ENCODE data around the gene KAT6B. TPM values are rescaled to one million over a fixed set of nuclear protein-coding genes. Genes with fewer than 3 reads are reported as not detected.
"Not testable (repeated sequence)": the region's sequence is repeated elsewhere in the genome, so short reads cannot be mapped to it uniquely, and the experiment has no call there.

Gene KAT6B
- total and polyA plus RNA-seq, 2 experiments from 2014 or later = 32.0 to 43.9 TPM

- Histone ChIP-seq H3K27me3 (no peaks in the 10 kb centered on the region), H3K27ac (no peak overlapping the region), H3K4me1 (ENCODE audit: low read depth) (no peaks in the 10 kb centered on the region), H3K4me3 (no peak overlapping the region), H3K9me3 (ENCODE audit: low read depth) (no peaks in the 10 kb centered on the region), H3K36me3 (no peaks in the 10 kb centered on the region)
- TF ChIP-seq CTCF (IDR thresholded peaks at IDR 0.05; ENCODE audit: low read depth, low read length) = no peak
- no peak for DNase-seq (ENCODE audit: low read depth in 1 of 2, low spot score in 1 of 2)
These were observed 33.7 kb upstream of the KAT6B start for GRCh38 chr10:74792726-74793125.

GRCh38 chr10:74793240-74793639 is 33.2 kb upstream of the KAT6B start:
- H3K9me3 ChIP-seq (ENCODE audit: low read depth); H3K27me3 ChIP-seq; DNase-seq (ENCODE audit: low read depth in 1 of 2, low spot score in 1 of 2); H3K27ac ChIP-seq; H3K36me3 ChIP-seq; H3K4me1 ChIP-seq (ENCODE audit: low read depth); H3K4me3 ChIP-seq: not testable (repeated sequence)

DNA sequence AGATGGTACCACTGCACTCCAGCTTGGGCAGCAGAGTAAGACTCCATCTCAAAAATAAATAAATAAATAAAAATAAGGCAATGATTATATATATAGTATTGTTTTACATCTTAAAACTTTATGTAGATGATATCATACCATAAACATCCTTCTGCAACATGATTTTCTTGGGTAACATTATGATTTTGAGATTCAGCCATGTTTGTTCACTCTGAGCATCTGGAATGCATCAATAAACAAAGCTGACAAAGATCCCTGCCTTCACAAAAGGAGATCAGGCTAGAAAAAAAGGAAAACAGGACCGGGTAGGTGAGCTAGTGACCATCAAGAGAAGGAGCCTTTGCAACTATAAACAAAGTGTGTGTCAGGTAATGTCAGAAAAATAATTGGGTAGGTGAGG is 31.9 kb upstream of the KAT6B start:
- Histone ChIP-seq H3K4me1 (ENCODE audit: low read depth) (no peaks in the 10 kb centered on the region), H3K27ac (no peak overlapping the region), H3K27me3 (no peaks in the 10 kb centered on the region), H3K4me3 (no peak overlapping the region), H3K36me3 (no peaks in the 10 kb centered on the region), H3K9me3 (ENCODE audit: low read depth) (no peaks in the 10 kb centered on the region)
- TF ChIP-seq CTCF (IDR thresholded peaks at IDR 0.05; ENCODE audit: low read depth, low read length) = no peak
- no peak for DNase-seq (ENCODE audit: low read depth in 1 of 2, low spot score in 1 of 2)

DNA sequence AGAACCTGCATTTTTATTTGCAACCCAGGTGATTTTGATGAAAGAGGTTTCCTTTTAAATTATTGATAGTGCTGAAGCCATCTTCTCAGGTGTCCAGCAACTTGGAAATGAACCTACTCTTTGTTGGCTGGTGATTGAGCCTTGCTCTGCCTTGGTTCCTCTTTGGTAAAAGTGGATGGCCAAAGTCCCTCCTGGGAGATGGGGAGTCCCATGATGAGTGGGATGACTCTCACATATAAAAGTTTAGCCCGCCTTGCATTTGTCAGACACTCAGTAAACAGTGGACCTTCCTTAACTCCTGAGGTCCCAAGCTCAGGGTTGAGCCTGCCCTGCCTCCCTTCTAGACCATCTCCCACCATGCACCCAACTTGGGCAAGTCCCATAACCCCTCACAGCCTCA is 28.9 kb upstream of the KAT6B start:
- Histone ChIP-seq H3K27me3 (no peaks in the 10 kb centered on the region), H3K36me3 (no peaks in the 10 kb centered on the region), H3K4me1 (ENCODE audit: low read depth) (no peaks in the 10 kb centered on the region), H3K9me3 (ENCODE audit: low read depth) (no peaks in the 10 kb centered on the region), H3K27ac (no peak overlapping the region), H3K4me3 (no peak overlapping the region)
- TF ChIP-seq CTCF (IDR thresholded peaks at IDR 0.05; ENCODE audit: low read depth, low read length) = no peak
- no peak for DNase-seq (ENCODE audit: low read depth in 1 of 2, low spot score in 1 of 2)

DNA sequence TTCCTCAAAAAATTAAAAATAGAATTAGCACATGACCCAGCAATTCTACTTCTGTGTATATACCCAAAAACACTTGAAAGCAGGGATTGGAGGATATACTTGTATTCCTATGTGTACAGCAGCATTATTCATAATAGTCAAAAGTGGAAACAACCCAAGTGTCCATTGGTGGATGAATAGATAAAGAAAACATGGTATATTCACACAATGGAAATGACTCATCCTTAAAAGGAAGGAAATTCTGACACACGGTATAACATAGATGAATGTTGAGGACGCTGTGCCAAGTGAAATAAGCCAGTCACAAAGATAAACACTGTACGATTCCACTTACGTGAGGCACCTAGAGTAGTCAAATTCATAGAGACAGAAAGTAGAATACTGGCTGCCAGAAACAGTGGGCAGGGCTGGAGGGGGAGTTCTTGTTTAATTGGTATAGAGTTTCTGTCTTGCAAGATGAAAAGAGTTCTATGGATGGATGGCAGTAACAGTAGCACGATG is 26.6 kb upstream of the KAT6B start:
- DNase-seq (ENCODE audit: low read depth in 1 of 2, low spot score in 1 of 2) = peak in 1 of 2 donors; percentile 77
- H3K27ac ChIP-seq = no peak overlapping the region

GRCh38 chr10:74801447-74801846 is 25.0 kb upstream of the KAT6B start:
- TF ChIP-seq CTCF (IDR thresholded peaks at IDR 0.05; ENCODE audit: low read depth, low read length) = no peak
- no peak overlapping the region for H3K27ac ChIP-seq
- H3K4me3 ChIP-seq = no peak overlapping the region
- H3K9me3 ChIP-seq (ENCODE audit: low read depth) = no peaks in the 10 kb centered on the region
- no peaks in the 10 kb centered on the region for H3K4me1 ChIP-seq (ENCODE audit: low read depth)
- H3K36me3 ChIP-seq = no peaks in the 10 kb centered on the region
- no peaks in the 10 kb centered on the region for H3K27me3 ChIP-seq
- DNase-seq (ENCODE audit: low read depth in 1 of 2, low spot score in 1 of 2) = no peak

More for the DNA sequence above, 26.6 kb upstream of the KAT6B start:
- no peaks in the 10 kb centered on the region for H3K9me3 ChIP-seq (ENCODE audit: low read depth)
- H3K4me1 ChIP-seq (ENCODE audit: low read depth) = no peaks in the 10 kb centered on the region
- H3K4me3 ChIP-seq = no peak overlapping the region
- no peak for TF ChIP-seq CTCF (IDR thresholded peaks at IDR 0.05; ENCODE audit: low read depth, low read length)
- no peaks in the 10 kb centered on the region for H3K36me3 ChIP-seq
- no peaks in the 10 kb centered on the region for H3K27me3 ChIP-seq
